A673 (cell line): Measurements from ENCODE around the gene GLDN. TPM values are rescaled to one million over a fixed set of nuclear protein-coding genes. Genes with fewer than 3 reads are reported as not detected.

Experiments
- BruUV-seq: library from RNA; stranded (reverse); fragments of 400-500 nt; replicated peaks from 2 replicates; lab custom pipeline; 2021; lab: Mats Ljungman, UMichigan
- CTCF ChIA-PET: fragments of 300-600 bp; sonication (Branson Sonifier 250); formaldehyde crosslinking; loops from one replicate; lab custom pipeline; 2022; ENCODE audit warnings: antibody characterized with exemption; lab: Charles Lee
- POLR2A ChIA-PET: fragments of 300-600 bp; sonication (Branson Sonifier 250); formaldehyde crosslinking; loops from one replicate; lab custom pipeline; 2022; ENCODE audit warnings: antibody characterized with exemption; ENCODE audit not compliant: low non-redundant PET; lab: Charles Lee
- DNase-seq: peaks from one replicate; pipeline ENCODE4 v3.0.0-alpha.2; 2015; ENCODE audit warnings: low spot score
- H3K27ac ChIP-seq: fragments of 200-600 bp; sonication (generic); 2 replicates; pipeline ENCODE4 v1.5.1; 2016; ENCODE audit warnings: mixed run types, low read depth, mild to moderate bottlenecking, mixed read lengths, antibody characterized with exemption, low read length; ENCODE audit not compliant: poor library complexity, severe bottlenecking
- H3K27me3 ChIP-seq: fragments of 200-600 bp; sonication (generic); replicated peaks from 2 replicates; pipeline ENCODE4 v1.6.1; 2017; ENCODE audit warnings: mixed run types, low read depth, mild to moderate bottlenecking, mixed read lengths, antibody characterized with exemption, low read length; ENCODE audit not compliant: insufficient read depth, poor library complexity
- H3K36me3 ChIP-seq: fragments of 200-600 bp; sonication (generic); 2 replicates; pipeline ENCODE4 v1.6.1; 2016; ENCODE audit warnings: mixed run types, mild to moderate bottlenecking, mixed read lengths, antibody characterized with exemption, low read length; ENCODE audit not compliant: insufficient read depth, poor library complexity, severe bottlenecking
- H3K4me1 ChIP-seq: fragments of 200-600 bp; sonication (generic); 2 replicates; pipeline ENCODE4 v1.6.1; 2017; ENCODE audit warnings: mixed run types, mild to moderate bottlenecking, mixed read lengths, antibody characterized with exemption, low read length; ENCODE audit not compliant: insufficient read depth, poor library complexity, severe bottlenecking
- H3K4me3 ChIP-seq: fragments of 200-600 bp; sonication (generic); 2 replicates; pipeline ENCODE4 v1.5.1; 2016; ENCODE audit warnings: low read depth, mixed run types, mild to moderate bottlenecking, mixed read lengths, low read length; ENCODE audit not compliant: poor library complexity, severe bottlenecking
- H3K9me3 ChIP-seq: fragments of 200-600 bp; sonication (generic); 2 replicates; pipeline ENCODE4 v1.6.1; 2016; ENCODE audit warnings: mixed run types, low read depth, mild to moderate bottlenecking, mixed read lengths, antibody characterized with exemption, low read length; ENCODE audit not compliant: poor library complexity, severe bottlenecking
- CTCF ChIP-seq: fragments of 300-800, 200-600 bp; sonication (generic); conservative IDR thresholded peaks from 2 replicates; pipeline ENCODE4 v1.5.1; 2017; ENCODE audit warnings: low read depth, mild to moderate bottlenecking, antibody characterized with exemption, low read length, moderate library complexity, mixed read lengths
- EZH2 ChIP-seq: fragments of 200-600 bp; sonication (generic); IDR thresholded peaks from 2 replicates; pipeline ENCODE4 v1.6.1; 2017; ENCODE audit warnings: borderline replicate concordance, low read depth, mild to moderate bottlenecking, mixed read lengths, antibody characterized with exemption, low read length; ENCODE audit not compliant: poor library complexity, severe bottlenecking
- intact Hi-C: fragments of 100-400 bp; cut with micrococcal nuclease; formaldehyde crosslinking; loops from one replicate; pipeline ENCODE4 v1.10.0; 2022; ENCODE audit not compliant: unreplicated experiment
- total RNA-seq: library from RNA; stranded (reverse); gene quantifications from 2 replicates; pipeline ENCODE4 v1.2.3, GENCODE V29; 2021

GLDN gene
- total RNA-seq, 1 experiment from 2014 or later: not detected

GRCh38 chr15:51386960-51387698, 45.7 kb downstream of the GLDN start:
- Histone ChIP-seq H3K4me3 (no peak overlapping the region), H3K9me3 (no peaks in the 10 kb centered on the region), H3K4me1 (no peaks in the 10 kb centered on the region), H3K27ac (no peak overlapping the region), H3K27me3 (no peaks in the 10 kb centered on the region), H3K36me3 (no peaks in the 10 kb centered on the region)
- ChIA-PET CTCF (no interaction called here), POLR2A (no interaction called here)
- TF ChIP-seq CTCF: no peak
- TF ChIP-seq EZH2: no peak
- no TSS peak for BruUV-seq
- no peak for DNase-seq
- intact Hi-C loops: no loop called here

GRCh38 chr15:51387699-51388041, 46.2 kb downstream of the GLDN start:
- TF ChIP-seq CTCF: no peak
- no peak for TF ChIP-seq EZH2
- intact Hi-C loops: no loop called here
- BruUV-seq: no TSS peak

GRCh38 chr15:51388726-51389125, 47.3 kb downstream of the GLDN start:
- no peaks in the 10 kb centered on the region for H3K4me1 ChIP-seq
- H3K36me3 ChIP-seq: no peaks in the 10 kb centered on the region
- H3K4me3 ChIP-seq: no peak overlapping the region
- H3K27me3 ChIP-seq: no peaks in the 10 kb centered on the region
- no peaks in the 10 kb centered on the region for H3K9me3 ChIP-seq
- ChIA-PET CTCF (no interaction called here), POLR2A (no interaction called here)
- intact Hi-C loops: no loop called here
- BruUV-seq: no TSS peak
- TF ChIP-seq CTCF (no peak), EZH2 (no peak)
- no peak for DNase-seq
- no peak overlapping the region for H3K27ac ChIP-seq

More at GRCh38 chr15:51387699-51388041, 46.2 kb downstream of the GLDN start:
- ChIA-PET POLR2A (no interaction called here), CTCF (no interaction called here)
- DNase-seq: no peak
- H3K4me1 ChIP-seq: no peaks in the 10 kb centered on the region
- H3K36me3 ChIP-seq: no peaks in the 10 kb centered on the region
- H3K9me3 ChIP-seq: no peaks in the 10 kb centered on the region
- H3K27me3 ChIP-seq: no peaks in the 10 kb centered on the region
- H3K4me3 ChIP-seq: no peak overlapping the region
- no peak overlapping the region for H3K27ac ChIP-seq
